NCI-H1436 treated with DMSO at 0.1 percent for 48 hours (cell line): ENCODE results near the gene MT3.

Experiments used
- DNase-seq: peaks from one replicate; lab custom pipeline; 2025; lab: John Stamatoyannopoulos, UW

MT3 gene

GRCh38 chr16:56589141-56590039, at the start of gene MT3:
Gene MT3 (plus strand): TSS chr16:56589528. CDS start chr16:56589591, 63 bp downstream.
- no peak for DNase-seq

- no peak for DNase-seq
Measured at GRCh38 chr16:56539656-56540055, 49.7 kb upstream of the MT3 start.

DNA sequence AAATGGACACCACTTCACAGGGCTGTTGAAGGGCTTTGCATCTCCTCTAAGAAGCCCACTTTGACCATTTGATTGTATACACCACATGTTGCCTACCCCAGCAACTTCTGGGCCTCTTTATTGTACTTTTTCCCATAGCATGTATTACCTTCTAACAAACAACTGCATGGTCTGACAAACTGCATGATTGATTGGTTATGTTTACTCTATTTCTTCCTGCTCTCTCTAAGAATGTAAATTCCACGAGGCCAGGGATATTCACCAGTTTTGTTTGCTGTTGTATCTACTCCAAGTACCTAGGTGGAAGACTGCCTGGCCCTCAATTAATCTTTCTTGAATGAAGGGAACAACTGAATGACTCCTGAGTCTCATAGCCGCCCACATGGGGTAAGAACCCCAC, 47.3 kb upstream of the MT3 start:
- no peak for DNase-seq

DNA sequence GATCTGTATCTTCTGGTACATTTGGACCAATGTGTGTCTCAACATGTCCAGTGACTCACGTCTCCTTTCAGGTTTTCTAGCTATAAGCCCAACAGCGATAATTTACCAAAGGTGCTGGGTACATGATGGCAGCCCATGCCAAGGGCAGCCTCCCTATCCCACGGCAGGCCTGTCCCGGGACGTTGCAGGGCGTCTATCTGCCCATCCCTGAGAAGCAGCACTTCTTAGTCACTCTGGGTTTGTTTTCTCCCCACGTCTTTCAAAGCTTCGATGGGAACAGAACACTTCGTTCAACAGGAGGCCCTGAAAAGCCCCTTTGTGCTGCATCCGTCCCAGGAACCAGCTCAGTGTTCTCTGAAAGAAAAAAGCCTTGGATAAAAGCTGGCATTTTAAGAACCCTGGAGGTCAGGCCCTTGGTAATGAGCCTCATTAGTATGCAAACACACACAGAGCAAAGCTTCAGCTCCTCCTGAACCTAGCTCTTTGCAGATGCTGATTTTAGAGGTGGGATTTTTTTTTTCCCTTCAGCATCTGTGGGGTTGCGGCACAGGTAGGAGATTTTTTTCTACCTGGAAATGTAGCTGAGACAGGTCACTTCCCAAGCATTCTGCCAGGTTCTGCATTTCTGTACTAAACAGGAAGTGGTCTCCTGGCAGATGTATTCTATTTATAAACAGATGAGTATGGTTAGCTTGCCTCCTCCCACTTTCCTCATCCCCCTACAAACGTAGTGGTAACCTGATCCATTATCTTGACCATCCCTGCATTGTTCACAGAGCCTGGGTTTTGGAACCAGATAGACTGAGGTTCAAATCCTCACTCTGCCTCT, 42.0 kb upstream of the MT3 start:
- DNase-seq, result no peak

- DNase-seq, result no peak
Measured at GRCh38 chr16:56547949-56548567, 41.3 kb upstream of the MT3 start.

DNA sequence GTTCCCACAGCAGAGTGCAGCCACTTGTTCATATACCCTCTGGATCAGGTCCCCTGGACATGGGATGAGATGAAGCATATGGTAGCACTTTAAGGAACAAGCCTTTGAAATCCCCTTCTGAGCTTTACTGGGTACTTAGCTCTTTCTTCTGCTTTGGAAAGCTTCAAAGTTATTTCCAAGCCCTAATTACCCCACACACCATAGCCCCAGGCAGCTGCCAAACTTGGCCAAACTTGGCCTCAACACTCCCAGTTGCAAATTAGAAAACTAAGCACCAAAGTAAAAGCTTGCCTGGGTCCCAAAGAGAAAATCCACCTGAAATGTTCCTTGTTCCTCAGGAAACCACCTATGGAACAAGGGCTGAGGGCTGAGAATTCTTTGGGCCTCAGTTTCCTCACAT, 40.2 kb upstream of the MT3 start:
- DNase-seq, result no peak

DNA sequence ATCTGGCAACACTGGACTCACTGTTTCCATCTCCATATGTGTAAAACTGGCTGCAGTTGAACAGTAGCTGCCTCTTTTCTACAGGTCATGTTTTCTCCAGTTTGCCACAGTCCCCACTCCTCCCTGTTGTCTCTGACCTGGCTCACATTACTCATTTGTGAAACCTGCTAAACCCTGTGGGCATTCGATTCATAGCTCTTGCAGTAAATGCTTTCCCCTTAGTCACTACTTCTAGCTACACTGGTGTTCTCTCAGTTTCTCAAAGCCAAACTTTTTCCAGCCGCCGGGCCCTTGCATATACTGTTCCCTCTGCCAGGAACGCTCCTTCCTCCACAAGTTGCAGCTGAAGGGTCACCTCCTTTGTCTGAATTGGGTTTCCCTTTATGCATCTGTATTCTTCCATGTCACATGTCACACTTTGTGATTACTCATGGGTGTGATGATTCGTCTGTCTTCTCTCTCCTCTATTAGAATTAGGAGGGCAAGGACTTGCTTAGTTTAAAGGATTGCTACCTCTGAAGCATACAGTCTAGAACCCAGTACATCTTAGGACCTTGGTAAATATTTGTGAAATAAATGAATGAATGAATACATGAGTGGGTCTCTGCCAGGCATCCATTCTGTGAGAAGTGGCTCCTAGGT, 39.5 kb upstream of the MT3 start:
- no peak for DNase-seq

- no peak for DNase-seq
Measured at GRCh38 chr16:56551796-56552738, 37.3 kb upstream of the MT3 start.

- DNase-seq, result no peak
Measured at GRCh38 chr16:56554441-56554840, 34.9 kb upstream of the MT3 start.

DNA sequence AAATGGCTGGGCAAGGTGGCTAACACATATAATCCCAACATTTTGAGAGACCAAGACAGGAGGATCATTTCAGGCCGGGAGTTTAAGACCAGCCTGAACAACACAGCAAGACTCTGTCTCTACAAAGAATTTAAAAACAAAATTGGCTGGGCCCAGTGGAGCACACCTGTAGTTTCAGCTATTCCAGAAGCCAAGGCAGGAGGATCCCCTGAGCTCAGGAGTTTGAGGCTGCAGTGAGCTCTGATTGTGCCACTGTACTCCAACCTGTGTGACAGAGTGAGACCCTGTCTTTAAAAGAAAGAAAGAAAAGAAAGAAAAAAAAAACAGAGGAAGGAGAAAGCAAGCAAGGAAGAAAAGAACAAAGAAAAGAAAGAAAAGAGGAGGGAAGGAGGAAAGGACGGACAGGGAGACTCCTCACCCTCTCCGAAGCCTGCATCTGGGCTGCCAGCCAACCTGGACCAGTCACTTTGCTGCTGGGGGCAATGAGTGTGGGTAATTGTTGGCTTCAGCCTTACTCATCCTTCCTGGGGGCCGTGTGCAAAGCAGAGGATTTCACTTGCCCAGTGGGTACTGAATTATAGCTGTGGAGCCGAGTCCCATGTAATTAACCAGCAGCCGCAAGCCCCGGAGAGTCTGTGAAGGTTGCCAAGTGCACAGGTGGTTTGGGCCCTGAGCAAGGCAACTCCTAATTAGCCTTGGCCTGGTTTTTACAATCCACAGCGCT, 31.1 kb upstream of the MT3 start:
- no peak for DNase-seq

GRCh38 chr16:56559109-56559508, 30.2 kb upstream of the MT3 start:
- no peak for DNase-seq

GRCh38 chr16:56560447-56560846, 28.9 kb upstream of the MT3 start:
- no peak for DNase-seq

GRCh38 chr16:56561126-56561525, 28.2 kb upstream of the MT3 start:
- no peak for DNase-seq

GRCh38 chr16:56564793-56565477, 24.4 kb upstream of the MT3 start, which contains the start of gene MT4:
Gene MT4 (plus strand): TSS chr16:56565073. CDS start chr16:56565129, 56 bp downstream.
- DNase-seq, result no peak

DNA sequence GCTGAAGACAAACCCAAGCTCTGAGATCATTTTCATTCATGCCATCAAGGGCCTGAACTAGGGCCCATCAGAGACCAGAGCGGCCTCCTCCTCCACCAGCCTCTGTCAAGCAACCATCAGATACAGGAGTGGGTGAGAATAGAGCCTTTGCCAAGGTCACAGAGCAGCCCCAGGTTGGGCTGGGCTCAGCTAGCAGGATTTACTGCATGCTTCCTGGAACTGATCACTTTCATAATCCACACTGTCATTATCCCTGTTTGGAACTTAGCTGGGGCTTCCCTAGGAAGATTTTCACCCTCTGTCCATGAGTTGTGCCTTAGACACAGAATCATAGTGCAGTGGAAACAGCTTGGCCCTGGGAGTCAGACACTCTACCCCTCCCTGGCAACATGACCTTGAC, 19.4 kb upstream of the MT3 start:
- DNase-seq, result no peak

DNA sequence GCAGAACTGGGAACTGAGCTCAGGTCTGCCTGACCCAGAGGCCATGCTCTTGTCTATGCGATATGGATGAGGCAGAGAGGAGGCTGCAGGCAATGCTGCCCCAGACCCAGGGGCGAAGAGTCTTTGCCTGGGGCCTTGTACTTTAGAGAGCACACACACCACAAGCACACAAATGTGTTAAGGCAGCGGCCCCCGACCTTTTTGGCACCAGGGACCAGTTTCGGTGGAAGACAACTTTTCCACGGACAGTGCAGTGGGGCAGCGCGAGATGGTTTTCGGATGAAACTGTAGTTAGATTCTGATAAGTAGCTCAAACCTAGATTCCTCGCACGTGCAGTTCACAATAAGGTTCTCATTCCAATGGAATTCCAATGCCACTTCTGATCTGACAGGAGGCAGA, 17.8 kb upstream of the MT3 start:
- DNase-seq, result no peak

DNA sequence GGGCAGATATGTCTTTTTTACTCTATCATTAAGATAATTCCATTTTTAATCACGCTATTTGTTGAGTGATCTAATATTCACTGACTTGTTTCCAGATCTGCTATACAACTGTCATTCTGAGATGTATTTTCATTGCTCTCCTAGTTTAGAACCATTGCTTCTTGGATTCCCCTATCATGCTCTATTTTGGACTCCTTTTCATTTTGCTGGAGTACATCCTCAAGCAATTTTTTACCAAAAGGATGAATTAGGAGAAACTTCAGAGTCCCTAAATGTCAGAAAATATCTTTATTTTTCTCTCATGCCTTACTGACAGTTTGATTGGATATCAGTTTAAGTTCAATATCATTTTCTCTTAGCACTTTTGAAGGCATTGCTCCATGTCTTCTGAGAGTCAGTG, 14.7 kb upstream of the MT3 start:
- no peak for DNase-seq

DNA sequence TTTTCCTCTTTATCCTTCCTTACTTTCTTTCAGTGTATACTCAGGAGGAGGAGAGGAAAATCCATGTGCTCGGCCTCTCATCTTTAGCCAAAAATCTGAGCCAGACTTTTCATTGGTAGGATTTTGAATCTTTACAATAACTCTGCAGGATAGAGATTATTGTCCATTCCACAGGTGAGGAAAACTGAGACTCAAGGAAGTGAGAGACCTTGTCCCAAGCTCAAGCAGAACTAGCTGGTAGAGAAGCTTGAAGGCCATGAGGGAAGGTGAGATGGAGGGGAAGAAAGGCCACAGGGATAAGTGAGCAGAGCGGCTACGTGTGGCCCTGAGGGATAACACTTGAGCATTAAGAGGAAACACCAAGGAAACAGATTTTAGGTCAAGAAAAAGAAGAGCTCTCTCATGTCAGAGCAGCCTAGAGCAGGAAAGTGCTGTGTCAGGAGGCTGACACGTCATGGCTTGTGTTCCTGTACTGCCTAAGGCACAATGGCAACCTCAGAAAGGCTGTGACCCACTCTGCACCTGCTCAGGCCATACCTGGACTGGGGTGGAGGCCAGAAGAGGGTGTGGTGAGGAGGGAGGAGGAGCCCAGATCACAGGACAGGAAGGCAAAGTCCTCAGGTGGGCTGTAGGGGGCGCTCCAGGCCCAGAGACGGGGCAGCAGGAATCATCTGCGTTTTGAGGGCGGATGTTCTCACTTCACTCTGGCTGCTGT, 12.6 kb upstream of the MT3 start:
- no peak for DNase-seq

GRCh38 chr16:56577300-56577625, 12.1 kb upstream of the MT3 start:
- no peak for DNase-seq
